Dermis blood vessel endothelial cell (primary cell): Measurements from ENCODE around the gene JAK1. TPM values are rescaled to one million over a fixed set of nuclear protein-coding genes. Genes with fewer than 3 reads are reported as not detected.

Experiments used
- DNase-seq: peaks from one replicate; pipeline ENCODE4 v3.0.0; 2010
- total RNA-seq: library from RNA; depleted of rRNA; stranded (reverse); fragments of >200 nt; gene quantifications from 2 replicates; pipeline ENCODE4 v1.2.3, GENCODE V29; 2014

The JAK1 gene
- total RNA-seq, 1 donor from 2014 or later = 254 TPM

DNA sequence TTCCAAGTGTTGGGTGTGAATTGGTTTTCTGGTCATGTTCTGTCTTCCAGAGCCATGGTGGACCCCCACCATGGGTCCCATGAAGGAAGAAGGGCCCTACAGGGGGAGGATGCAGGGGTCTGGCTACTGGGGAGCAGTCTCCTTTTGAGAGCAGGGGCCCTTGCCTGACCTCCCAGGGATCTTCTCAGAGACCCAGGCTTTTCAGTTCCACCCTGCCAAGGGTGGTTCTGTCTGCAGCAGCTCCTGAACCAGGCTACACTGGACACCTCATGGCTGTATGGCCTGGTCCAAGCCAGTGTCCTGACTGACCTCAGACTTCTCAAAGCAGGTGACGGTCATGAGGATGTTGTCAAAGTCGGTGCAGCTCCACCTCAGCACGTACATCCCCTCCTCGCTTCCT lies 109.0 kb downstream of the JAK1 start:
- no peak for DNase-seq

DNA sequence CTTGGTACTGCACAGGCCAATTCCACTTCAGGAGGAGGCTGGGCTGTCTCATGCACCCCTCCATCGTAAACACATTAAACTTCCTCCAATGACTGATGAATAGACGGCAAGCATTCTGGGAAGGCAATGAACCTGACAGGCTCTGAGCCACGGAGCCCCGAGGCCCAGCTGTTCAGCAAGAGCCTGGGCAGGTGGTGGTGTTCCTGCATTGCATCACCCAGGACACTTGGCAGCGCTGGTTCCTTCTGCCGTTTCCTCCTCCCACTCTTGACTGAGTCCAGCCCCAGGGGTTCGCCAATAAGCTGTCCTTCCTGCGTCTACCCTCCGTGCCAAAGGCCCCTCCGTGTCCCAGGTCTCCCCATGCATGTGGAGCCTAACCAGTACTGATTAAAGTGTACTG lies 109.8 kb downstream of the JAK1 start:
- no peak for DNase-seq

DNA sequence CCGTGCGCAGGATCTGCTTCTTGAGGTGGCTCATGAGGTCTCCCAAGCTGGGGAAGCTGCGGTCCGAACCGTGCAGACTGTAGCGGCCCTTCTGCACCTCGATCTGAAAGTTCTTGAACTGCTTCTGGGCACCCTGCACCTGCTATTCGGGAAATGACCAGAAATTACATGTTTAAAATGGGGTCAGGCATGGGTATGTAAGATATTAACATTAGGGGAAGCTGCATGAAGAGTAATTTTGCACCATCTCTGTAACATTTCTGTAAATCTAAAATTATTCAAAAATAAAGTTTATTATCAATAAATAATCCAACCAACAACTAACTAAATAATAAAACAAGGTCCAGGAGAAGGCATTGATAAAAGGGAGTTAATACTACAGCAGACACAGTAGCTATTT lies 110.8 kb downstream of the JAK1 start:
- DNase-seq = no peak

DNA sequence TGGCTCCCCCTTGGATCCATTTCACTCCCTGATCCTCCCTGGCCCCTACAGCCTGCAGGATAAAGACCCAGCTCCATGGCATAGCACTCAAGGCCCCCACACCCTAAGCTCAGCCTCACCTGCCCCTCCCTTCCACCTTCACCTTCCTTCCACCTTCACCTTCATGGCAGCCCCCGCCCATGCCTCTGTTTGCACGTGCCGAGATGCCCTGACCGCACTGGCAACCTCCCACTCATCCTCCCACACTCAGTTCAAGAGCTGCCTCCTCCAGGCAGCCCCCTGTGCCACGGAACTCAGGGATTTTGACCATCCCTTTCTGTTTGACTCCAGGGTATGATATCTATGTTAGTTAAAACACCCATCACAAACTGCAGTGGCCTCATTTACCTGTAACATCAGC lies 111.7 kb downstream of the JAK1 start:
- no peak for DNase-seq

DNA sequence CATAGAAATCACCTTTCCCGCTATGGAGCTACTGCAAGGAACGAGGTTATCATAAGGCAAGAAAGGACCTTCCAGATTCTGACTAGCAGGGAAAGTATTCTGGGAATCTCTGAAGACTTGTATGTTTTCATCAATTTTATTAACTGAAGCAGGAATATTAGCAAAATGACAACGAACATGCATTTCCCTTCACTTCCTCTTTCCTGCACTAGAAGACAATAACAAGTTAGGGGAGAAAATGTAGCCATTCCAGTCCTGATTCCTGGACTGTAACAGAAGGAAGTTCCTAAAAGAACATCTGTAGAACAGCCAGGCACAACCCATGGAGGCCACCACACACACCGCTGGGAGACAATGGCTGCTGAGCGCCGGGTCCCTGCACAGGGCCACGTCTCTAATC lies 114.7 kb downstream of the JAK1 start:
- peak; percentile 72 for DNase-seq

DNA sequence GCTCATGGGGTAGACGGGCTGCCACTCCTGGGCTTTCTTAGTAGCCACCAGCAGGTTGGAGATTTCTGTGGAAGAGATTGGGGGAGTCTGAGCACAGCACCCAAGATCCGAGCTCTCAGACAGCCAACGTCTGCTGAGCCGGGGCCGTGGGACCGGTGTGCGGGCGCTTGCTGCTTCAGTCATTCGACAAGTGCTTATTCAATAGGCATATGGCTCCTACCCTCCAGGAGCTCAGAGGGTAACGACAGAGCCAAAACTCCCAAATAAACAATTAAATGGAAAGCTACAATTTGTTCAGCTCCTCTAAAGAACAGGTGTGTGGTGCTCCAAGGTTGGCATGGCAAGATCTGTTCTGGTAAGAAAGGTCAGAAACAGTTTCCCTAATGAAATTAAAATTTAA lies 115.5 kb downstream of the JAK1 start:
- DNase-seq = no peak

DNA sequence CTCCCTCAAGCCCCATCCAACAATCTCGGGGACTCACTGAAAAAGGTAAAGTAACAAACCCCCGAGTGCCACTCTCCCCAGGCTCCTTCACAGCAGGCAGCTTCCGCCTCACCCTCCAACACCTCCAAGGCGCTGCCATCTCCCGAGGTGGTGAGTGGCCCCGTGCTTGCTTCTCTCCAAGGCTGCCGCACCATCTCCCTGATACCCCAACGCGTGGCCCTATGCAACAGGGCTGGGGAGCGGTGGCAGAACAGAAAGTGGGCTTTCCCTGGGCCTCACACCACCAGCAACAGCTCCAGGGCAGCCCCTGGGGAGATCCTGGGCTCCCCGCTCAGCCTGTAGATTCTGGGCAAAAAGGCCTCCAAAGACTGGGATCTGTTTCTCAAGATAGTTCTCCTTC lies 116.4 kb downstream of the JAK1 start:
- no peak for DNase-seq

DNA sequence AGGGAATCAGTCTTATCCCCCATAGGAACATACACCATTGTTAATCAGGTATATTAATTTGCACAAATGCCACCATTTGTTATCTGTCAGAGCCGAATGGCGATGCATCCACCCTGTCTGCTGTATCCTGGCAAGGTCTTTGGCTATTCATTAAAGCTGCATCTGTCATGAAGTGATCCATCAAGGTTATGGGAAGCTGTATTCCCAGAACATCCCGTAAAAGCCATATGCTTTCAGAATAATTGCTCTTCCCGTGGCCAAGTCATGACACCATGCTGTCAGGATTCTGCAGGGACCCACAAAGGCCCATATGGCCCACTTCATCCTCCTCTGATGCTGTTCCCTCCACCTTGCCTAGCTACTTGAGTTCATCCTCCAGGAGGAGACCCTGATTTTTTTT lies 117.5 kb downstream of the JAK1 start:
- DNase-seq = no peak

DNA sequence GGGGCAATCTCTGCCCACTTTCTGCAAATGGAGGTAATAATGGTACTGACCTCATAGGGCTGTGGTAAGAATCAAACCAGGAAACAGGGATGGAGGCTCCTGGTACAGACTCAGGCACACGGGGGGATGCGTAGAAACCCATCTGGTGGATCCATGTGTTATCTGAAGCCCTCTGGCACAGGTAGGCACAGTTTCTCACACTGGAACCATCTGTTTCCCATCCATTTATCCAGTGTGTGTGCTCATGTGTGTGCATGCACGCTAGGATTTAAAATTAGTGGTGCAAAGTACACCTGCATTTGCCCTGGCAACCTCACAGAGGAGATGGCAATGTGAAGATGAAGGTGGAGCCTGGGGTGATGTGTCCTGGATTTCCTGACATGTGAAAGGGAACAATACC lies 118.2 kb downstream of the JAK1 start:
- no peak for DNase-seq

DNA sequence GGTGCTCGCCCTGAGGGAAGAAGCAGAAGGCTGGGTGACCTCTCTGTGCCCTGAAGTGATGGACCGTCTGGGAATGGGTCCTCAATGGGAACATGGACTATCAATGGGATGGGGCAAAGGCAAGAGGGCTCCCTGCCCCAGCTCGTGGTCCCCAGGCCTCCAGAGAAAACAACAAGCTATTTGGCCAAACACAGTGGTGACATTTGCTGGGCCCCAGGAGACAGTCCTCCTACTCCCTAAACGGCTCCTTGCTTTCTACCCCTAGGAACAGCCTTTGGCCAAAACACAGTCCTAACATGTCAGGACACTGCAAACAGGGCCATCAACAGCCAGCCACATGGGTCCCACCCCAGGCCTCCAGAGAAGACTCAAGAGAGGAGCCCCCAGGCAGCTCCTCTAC lies 118.7 kb downstream of the JAK1 start:
- no peak for DNase-seq

DNA sequence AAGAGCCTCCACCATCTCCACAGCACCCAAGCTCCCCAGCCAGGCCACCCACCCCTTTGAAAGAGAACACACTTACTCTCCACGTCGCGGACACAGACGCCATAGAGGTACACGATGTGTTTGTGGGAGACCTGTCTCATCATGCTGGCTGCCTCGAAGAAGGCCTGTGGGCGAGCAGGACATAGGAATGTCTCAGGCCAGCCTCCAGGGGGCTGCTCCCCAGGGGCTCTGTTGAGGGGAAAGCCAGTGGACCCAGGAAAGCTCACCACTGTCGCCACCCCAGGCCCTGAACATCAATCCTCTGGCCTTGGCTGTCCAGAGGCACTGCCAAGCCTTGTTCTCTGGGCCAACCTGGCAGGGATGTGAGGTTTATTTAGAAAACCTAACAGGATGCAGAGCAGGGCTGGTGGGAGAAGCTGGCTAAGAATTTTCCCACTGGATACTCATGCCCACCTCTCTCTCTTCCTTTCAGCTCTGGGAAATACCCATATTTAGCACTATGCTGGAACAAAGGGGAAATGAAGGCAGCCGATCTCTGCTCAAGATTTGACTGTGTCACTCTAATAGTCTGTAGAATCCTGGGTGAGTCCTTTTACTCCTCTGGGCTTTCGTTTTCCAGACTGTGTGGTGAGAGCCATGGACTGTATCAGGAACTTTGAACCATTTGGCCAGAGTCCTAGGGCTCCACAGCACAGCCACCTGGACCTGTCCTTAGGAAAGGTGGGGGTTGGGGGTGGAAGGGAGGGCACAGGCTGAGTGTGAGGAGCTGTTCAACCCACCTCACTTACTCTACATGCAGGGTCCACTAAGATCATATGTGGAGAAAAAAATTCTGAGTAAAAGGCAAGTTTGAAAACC lies 119.5 kb downstream of the JAK1 start:
- no peak for DNase-seq

DNA sequence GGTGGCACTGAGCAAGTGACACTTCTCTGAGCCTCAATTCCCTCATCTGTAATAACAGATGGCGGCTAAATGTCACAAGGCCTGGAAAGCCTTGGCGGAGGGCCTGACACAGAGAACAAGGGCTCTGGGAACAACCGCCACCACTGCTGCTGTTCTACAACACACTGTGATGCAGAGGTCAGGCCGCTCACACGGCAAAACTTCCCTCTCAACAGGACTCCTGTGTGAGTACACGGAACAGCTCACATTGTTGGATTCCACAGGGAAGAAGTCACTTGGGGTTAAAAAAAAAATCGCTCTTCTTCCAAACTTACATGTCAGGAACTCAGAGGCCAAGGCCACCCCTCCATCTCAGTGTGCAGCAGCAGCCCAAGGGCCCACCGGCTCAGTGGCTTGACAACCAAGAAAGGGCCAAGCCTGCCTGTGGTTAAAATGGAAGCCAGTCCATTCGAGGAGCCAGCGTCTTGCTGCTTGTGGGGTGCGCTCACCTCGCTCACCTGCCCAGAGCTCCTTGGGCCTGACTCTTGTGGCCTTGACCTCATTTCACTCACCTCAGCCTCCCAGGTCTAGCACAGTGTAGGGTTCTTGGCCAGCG lies 120.4 kb downstream of the JAK1 start:
- DNase-seq = no peak

DNA sequence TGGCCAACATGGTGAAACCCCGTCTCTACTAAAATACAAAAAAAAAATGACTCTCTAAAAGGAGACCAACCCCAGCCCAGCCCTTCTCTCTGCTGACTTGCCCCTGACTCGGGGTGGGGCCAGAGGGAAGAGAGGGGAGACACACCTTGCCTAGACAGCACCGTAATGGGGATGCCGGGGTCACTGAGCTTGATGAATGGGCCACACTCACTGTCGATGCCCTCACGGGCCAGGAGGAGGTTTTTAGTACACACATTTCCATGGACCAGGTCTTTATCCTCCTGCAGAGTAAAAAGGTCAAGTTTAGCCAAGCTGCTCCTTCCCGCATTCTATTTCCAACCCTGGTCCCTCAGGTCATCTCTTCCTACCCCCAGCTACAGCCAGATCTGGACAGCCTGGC lies 121.7 kb downstream of the JAK1 start:
- DNase-seq = no peak

DNA sequence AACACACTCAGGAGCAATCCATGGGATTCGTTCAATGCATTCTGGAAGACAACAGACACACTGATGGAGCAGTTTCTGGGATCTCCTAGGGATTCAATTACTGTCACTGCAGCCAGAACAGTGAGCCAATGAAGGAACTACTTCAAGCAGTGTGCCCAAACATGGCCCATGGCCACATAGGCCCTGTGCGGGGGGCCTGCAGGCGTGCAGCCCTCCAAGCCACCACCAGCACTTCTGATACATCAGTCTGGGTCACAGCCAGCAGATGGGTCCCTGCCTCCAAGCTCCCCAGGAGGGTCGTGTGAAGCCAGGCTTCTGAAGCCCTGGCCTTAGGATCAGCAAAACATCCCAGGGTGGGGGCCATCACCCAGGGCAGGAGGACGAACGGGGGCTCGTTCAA lies 122.2 kb downstream of the JAK1 start:
- DNase-seq = no peak

DNA sequence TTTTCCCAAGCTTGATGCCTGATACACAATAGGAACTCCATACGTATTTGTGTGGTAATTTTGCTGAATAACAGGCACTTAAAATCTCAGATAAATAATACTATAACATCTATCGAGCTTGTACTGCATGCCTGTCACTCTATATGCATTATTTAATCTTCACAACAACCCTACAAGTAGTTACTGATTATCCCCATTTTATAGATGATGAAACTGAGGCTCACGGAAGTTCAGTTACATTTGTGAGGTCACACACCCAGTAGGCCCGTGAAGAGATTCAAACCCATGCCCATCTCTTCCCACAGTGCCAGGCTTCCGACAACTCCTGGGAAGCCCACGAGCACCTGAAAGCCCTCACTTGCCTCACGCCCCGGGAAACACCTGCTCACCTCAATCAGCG lies 122.7 kb downstream of the JAK1 start:
- DNase-seq = no peak

DNA sequence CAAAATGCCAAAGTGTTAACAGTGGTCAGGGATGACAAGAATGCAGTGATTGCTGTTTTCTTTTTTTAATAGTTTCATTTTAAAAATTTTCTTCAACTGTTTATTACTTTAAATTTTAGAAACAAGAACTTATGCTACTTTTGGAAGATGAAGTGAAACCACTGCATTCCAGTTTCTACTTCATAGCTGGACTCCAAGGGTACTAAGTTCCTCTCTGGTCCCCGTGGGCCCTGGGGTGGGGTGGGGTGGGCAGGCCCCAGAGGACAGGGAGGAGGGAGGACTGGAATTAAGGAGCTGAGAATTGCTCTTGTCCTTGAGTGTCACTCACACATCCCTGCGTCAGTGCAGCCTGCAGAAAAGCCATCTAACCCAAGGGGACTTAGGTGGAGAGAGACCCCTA lies 124.1 kb downstream of the JAK1 start:
- DNase-seq = no peak

DNA sequence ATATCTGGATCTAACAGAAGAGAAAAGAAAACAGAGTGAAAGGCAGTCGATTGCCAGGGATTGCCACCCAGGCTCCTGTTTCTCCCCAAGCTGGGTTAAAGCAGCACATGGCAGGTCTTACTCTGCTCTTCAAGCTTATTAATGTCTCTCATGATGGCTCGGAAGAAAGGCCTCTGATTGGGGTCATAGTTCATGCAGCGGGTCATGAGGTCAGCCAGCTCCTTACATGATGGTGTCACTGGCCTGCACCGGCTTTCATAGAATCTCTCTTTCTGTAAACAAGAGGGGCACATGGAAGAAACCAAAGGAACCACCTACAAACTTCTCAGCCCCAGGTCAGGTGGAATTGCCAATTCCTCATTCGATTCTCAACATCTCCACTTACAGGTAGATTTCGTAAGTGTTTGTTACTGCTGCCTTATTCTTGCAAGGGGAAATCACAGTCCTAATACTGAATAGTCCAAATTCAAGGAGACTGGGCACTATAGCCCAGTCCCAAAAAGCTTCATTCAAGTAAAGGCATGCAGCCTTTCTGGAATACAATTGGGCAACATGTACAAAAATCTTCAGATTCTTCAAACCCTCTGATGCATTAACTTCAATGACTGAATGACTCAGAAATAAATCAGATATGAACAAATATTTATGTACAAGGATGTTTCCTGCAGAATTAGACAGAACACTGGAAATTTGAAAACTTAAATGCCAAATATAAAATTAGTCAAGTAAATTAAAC lies 124.9 kb downstream of the JAK1 start:
- DNase-seq = no peak

DNA sequence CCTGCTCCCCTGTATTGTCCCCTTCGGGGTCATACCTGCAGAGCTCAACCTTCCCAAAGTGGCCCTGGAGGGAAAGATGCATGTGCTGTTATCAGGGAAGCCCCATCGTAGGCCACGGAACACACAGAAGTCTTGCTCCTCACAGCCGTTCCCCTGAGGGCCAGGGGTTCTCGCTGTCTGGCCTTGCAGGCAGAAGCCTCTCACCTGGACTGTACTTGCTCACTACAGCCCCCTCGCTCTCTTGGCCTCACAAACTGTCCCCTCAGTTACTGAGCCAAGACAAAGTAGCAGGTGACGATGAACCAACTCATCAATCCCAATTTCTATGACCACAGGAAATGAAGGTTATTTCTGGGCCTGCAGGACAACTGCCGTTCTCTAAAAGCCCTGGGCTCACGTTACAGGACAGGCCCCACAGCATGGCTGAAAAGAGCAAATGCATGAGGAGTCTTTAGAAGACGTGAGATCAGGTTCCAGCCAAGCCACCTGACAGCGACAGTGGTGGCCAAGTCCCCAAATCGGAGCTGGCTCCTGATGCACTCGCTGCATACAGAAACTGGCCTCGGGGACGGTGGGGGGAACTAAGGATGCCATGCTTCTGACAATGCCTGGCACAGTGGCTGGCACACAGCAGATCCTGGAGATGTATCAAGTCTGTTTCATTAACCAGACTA lies 126.5 kb downstream of the JAK1 start:
- DNase-seq = no peak

DNA sequence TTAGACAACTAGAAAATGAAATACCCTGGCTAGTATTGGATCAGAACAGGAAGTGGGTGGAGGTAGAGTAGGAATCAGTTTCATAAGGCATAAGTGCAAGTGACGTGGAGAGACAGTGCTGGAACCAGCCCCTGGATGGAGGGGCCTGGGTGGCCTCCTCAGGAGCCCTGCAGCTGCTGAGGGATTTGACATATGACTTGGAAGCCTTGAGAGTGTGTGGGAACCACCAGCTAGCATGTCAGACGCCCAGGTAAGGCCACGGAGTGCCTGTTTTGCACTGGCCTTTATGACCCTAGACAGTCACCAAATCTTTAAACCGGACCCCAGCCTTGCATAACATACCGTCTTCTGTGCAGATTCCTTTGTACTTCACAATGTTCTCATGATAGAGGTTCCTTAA lies 127.1 kb downstream of the JAK1 start:
- no peak for DNase-seq

DNA sequence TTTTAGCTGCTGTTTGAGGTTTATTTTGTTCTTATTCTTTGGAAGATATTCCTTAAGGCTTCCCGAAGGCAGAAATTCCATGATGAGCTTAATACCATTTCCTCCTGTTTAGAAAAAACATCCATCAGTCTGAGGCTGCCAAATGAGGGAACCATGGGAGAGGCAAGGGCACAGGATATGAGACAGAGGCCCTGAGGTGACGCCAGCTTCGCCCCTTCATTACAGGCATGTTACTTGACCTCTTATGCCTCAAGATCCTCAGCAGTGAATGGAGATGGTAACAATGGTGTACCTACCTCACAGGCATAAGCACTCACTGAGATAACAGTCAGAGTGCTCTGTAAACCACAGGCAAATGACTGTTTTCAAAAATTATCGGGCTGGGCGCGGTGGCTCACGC lies 127.9 kb downstream of the JAK1 start:
- peak; percentile 97 for DNase-seq

DNA sequence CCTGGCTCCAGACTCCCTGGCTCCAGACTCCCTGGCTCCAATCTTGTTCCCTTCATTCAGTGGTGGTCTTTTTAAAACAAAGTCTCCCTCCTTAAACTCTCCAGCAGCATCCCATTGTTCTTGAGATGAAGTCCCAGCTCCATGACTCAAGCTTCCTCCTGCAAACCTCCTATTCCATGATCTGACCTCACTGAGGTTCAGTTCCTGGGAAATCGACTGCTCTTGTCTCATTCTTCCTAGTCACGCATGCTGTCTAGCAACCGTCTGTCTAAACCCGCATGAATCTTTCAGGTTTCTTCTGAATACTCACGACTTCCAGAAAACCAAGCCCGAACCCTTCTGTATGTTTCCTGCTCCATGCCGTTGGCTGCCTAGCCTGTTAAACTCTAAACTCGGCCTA lies 129.5 kb downstream of the JAK1 start:
- DNase-seq = peak; percentile 97

DNA sequence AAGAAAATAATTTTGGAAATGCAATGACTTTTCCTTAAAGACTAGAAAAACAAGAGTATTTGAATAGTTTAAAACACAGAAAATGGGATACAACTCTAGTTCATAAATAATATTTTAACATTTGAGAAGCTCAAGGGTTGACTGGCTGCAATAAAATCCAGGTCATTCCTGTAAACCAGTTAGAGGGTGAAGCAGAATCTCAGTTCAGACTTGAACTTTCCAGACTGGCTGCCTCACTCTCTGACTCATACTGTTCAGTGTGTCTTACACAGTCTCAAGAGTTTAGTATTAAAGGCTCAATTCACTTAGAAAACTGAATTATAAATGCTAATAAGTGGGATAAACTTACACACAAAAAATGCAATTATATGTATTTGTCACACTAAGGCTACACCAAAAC lies 131.6 kb downstream of the JAK1 start:
- peak; percentile 39 for DNase-seq

DNA sequence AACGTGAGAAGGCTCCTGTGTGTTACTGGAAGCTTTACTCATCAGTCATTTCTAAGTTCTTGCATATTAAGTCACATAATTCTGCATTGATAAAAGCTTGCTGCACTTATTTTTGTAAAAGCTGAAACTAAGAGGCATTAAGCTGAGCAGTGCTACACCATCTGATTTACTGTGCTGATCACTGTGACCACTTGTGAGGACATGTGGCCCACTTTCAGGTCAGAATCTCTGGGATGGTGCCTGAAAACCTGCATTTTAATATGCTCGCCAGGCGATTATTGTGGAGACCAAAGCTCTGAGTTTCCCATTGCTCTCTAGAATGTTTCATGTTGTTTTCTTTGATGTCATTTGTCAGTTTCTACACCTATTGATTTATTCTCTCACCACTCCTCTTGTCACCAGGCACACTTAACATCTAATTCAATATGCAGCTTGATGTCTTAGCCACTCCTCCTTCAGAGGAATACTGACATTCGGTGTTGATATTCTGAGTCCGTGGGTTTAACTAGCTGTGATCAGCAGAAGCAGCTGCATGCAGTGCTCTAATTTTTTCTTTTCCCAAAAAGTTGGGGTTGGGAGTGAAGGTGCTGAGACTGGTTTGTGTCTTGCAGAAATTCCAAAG lies 136.2 kb downstream of the JAK1 start:
- DNase-seq = no peak
